Ramos (cell line): ENCODE results near the gene NAALAD2.
"Not testable (repeated sequence)": the region's sequence is repeated elsewhere in the genome, so short reads cannot be mapped to it uniquely, and the experiment has no call there.

ENCODE experiments used
- in situ Hi-C: fragments of 300-500 bp; cut with MboI; formaldehyde crosslinking; loops from one replicate; pipeline ENCODE4 v1.14.3; 2022; ENCODE audit warnings: low sequenced_read_pairs; ENCODE audit not compliant: unreplicated experiment

The NAALAD2 gene

DNA sequence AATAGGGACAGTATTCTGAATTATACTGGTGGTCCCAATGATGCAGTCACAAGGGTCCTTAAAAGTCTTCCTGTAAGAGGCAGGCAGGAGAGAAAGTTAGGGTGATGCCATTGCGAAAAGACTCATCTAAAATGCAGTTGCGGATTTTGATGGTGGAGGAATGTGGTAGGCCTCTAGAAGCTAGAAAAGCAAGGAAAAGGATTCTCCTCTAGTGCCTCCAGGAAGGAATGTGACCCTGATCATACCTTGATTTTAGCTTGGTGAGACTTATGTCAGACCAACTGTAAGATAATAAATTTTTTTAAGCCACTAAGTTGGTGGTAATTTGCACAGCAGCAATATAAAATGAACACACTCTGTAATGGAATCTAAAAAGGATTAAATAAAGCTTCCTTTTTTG, 54.5 kb downstream of the NAALAD2 start:
- in situ Hi-C loops: no loop called here

DNA sequence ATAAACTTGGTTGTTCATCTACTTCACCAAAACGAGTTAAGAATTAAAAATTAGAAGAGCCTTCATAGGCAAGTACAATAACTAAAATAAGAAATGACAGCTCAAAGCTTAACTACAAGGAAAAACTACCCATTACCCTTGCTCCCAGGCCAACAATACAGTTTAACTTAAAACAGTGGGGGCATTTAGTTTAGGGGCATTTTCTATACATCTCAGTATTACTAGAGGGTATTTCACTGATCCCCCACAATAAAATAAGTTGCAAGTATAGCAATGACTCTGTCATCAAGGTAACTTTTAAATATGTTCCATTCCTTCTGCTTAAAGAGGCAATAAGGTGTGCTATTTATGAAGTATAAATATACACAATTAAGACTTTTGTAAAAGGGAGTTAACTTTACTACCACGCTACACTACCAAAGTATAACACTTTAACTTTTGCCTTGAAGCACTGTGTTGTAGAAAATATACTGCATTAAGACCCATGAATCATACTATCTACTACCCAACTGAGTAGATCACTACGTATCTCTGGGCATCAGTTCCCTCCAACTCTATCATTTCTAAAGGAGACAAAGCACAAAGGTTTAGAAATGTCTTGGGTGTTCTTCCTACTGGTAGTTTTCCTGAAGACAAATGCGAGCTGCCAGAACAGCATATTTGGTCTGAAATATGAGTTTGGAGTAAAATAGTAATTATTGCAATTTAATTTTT, 58.6 kb downstream of the NAALAD2 start:
- in situ Hi-C loops: no loop called here

DNA sequence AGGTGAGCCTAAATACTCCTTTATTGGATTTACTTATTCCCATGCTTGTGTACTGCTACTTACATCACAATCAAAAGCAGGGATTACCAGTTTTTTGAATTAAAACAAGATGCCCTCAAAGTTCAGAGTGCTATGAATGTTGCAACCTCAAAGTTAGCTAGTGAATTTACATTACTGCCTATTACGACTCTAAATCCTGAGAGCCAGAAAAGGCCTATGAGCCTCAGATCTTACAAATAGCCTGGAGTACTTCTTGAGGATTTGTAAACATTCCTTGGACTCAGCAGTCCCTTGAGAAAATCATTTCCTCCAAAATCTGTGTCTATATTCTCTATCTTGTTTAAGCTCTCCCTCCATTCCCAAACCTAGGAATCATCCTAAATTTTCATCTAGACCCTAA, 62.9 kb downstream of the NAALAD2 start:
- in situ Hi-C loops: no loop called here

DNA sequence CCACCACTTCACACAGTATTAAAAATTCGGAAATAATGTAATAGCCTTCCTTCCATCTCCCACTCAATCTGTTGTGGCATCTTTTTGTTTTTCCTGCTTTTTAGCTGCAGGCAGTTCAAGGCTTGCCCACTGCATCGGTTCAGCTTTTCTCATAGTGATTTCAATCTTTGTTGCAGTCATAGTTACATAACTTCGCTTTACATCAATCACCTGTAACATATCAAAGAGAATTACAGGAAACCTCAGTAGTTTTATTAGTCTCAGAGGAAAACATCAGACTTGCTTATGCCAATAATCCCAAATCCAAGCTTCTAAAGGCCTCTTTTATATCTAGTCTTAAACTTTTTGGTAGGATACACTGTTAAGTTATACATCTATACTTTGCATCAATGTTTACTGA, 67.9 kb downstream of the NAALAD2 start:
- in situ Hi-C loops: no loop called here

DNA sequence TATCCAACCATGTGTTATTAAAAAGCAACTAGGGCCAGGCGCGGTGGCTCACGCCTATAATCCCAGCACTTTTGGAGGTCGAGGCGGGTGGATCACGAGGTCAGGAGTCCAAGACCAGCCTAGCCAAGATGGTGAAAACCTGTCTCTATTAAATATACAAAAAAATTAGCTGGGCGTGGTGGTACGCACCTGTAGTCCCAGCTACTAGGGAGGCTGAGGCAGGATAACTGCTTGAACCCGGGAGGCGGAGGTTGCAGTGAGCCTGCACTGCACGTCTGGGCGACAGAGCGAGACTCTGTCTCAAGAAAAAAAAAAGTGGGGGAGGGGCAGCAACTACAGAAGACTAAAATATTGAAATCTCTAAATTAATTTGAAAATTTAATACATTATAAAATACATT, 69.9 kb downstream of the NAALAD2 start:
- in situ Hi-C loops: no loop called here

DNA sequence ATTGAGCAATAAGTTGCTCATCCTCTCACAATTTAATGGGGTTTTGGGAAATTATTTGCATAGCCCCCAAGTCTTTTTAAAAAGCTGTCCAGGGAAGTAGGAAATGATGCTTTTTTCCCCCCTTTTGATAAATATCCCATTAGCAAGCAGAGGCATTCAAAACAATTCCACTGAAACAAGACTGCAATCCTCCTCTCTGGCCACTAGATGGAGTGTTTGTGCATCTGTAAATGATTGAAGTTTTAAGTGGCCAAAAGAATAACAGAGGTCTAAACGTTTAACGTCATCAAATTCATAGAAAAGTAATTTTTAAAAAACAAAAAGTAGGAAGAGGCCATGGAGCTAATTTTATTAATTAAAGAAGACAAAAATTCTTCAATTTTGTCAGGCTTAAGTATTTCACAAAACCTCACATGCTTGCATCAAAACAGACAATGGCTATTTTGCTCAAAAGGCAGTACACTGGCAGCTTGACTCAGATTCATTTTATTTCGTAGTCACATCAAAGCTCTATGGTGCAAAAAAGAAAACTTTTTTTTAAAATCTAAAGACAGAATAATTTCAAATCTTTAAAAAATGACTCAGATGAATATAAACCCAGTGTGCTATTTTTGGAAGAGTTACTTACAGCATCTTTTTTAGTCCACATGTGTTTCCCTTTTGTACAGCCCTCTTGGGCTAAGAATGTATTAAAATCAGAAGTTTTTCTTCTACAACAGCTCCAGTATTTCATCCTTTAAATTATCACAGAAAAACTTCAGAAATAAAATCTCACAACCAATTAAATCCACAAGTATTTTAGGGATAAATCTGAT, 70.6 kb downstream of the NAALAD2 start:
- in situ Hi-C loops: no loop called here

DNA sequence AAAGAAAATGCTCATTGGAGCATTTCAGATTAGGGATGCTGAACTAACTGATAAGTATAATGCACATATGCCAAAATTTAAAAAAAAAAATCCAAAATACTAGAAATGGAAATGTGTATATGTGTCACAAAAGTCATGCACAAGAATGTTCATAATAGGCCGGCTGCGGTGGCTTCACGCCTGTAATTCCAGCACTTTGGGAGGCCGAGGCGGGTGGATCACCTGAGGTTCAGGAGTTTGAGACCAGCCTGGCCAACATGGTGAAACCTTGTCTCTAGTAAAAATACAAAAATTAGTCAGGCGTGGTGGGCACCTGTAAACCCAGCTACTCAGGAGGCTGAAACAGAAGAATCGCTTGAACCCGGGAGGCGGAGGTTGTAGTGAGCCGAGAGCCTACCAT, 73.5 kb downstream of the NAALAD2 start:
- in situ Hi-C loops: not testable (repeated sequence)

DNA sequence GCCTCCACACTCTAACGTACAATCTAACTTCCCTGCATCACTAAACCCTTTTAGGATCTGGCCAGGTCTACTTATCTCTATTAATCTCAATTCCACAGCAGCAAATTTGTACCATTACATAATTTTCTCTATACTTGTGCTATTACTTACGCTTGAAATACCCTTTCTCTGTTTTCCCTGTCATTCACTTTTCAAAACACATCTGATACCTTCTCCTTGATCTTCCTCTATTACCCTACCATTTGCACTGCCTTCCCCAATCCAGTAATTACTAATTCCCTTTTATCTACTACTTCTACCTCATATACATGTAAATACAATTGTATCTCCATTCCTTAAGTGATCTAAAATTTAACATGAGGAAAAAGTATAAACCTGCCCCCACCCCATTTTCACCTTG, 74.4 kb downstream of the NAALAD2 start:
- in situ Hi-C loops: no loop called here

DNA sequence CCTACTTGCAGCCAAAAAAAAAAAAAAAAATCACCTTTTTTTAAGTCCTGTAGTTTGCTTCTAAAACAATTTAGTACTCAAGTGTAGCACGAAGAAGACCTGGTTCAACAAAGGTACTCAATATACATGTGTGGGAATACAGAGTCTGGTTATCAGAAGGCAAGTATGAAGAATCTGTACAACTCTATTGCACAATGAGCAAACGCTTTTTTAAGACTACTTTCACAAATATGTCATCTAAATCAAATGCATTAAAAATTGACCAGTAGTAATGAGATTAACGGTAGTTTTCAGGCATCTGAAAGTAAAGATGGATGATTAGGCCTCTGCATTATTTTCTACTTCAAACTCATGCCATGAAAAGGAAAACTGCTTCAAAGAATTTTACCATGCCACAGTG, 78.9 kb downstream of the NAALAD2 start:
- in situ Hi-C loops: no loop called here

DNA sequence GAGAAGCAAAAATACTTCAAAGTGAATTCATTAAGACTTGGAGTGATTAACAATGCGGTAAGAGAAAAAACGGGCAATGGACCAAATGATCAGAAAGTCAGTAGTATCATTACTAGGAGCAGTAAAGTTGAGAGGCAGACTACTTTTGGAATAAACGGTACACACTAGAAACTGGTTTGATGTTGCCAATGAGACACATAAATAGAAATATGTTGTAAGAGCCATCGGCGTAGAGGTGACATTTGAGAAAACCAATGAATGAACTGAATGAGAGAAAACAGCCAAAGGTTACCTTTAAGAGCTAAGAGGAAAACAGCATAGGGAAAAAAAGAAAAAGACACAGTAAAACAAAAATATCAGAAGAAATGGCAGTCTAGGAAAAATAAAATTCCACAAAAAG, 82.1 kb downstream of the NAALAD2 start:
- in situ Hi-C loops: no loop called here

DNA sequence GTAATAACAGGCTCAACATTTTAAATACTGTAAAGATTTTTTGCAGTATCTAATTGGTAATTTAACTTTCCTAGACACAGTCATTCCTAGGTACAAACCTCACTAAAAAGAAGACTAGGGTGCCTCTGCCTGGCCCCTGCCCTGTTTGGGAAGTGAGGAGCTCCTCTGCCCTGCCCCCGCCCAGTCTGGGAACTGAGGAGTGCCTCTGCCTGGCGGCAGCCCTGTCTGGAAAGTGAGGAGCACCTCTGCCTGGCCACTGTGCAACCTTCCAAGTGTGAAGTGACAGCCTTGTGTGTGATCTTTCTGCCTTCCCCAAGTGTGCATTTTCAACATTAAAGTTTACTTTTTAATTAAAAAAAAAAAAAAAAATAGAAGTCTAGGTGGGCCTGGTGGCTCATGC, 84.1 kb downstream of the NAALAD2 start:
- in situ Hi-C loops: no loop called here

DNA sequence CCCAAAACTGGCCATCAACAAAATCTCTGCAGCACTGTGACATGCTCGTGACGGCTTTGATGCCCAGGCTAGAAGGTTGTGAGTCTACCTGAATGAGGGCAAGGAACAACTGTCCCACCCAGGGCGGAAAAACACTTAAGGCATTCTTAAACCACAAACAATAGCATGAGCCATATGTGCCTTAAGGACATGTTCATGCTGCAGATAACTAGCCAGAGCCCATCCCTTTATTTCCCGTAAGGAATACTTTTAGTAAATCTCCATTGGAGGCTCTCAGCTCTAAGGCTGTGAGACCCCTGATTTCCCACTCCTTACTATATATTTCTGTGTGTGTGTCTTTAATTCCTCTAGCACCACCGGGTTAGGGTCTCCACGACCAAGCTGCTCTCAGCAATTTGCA, 85.0 kb downstream of the NAALAD2 start:
- in situ Hi-C loops: no loop called here

DNA sequence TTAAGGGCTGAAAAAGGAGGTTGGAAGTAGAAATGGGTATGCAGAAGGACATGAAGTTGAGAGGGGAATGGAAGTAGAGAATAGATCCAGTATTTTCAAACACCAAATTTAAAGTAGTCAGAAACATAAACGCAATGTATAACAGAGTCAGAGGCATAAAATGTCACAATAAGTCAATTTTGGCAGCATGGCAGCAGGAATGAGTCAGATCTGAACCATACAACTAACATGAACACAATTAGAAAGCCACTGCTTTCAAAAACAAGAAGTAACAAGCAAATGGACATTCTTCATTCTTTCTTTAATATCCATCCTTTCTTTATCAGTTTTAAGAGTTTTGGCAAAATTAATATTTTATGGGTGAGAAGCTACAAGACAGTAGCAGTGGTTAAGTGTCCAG, 85.9 kb downstream of the NAALAD2 start:
- in situ Hi-C loops: no loop called here

DNA sequence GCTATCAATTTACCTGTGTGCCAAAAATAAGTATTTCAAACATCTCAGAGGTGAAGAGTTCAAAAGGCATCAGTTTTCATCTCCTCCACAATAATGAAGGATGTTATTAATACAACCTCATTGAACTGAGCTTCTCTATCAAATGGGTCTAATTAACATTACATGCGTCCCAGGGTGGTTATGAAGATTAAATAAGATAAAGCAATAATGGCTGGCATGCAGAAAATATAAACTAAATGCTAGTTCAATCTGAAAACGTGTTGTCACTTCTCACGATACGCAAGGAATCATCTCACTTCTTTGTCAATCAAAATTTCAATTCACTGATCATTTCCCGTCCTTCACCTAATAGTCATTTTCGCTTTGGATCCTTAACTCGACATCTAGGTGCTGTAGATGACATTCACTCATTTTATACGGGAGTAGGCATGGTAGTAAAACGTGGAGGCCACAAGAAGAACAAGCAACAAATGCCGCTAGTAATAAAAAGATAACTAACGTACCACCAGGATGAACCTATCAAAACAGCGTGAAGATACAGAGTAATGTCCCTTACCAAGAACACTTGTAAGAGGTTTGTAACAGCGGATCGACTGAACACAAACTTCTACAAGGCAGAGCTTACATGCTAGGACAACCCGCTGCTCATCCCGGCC, 87.5 kb downstream of the NAALAD2 start:
- in situ Hi-C loops: no loop called here

DNA sequence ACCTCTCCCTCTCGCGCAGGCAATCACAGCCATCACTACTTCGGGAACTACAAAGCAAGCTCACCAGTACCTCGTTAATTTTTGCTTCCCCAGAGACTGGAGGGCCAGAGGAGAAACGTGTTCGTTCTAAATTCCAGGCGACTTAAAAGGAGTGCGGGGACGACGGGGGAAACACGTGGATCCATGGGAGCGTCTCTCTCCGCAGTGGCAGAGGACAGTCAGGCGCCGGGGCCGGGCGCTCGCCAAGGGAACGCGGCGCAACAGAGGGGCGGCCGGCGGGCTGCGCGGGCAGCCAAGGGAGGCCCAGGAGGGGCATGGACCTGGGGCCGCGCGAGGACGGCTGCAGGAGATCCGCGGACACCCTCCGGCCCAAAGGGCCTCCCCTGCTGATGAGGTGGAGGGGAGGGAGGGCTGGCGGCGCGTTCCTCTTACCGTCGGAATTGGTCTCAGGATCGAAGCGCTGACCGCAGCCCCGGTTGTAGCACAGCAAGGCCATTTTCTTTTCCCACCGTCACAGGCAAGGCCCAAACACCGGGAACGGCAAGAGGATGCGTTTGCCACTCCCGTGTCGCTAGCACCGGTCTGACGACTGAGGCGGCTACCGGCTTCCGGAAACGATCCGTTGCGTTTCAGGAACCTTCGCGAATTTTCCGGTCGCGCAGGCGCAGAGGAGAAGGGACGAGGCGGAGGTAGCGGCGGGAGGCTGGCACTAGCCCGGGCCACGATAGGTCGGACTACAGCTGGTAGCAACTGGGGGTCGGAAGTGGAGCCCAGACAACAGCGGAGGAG, 88.2 kb downstream of the NAALAD2 start, which contains the start of gene CHORDC1:
Gene CHORDC1 (minus strand): TSS at position 591 of the 789 bp plus-strand sequence. CDS start 95 bp downstream, at position 496.
- in situ Hi-C loops: no loop called here

DNA sequence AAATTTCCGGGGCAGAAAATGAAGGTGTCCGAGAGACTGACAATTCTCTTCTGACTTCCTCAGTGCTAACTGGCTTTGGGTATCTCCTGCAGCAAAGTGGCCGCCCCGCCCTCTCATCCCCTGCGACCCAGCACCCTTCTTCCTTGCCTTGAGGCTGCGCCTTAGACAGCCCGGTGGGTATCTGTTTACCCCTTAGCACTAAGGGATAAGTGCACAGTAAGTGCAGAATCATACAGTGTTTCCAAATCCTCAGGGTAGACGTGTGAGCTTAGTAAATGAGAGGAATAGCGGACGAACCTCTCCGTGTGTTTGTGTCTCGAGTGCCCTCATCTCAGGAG, 88.8 kb downstream of the NAALAD2 start:
- in situ Hi-C loops: no loop called here

DNA sequence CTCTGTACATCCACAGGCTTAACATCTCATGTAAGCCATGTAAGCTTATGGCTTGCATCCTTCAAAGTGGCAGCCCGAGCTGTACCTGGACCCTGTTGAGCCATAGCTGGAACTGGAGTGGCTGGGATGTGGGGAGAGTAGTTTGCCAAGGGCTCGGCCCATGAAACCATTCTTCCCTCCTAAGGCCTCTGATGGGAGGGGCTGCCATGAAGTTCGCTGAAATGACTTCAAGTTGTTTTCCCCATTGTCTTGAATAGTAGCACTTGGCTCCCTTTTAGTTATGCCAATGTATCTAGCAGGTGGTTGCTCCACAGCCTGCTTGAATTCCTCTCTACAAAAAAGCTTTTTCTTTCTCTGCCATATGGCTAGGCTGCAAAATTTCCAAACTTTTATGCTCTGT, 93.6 kb downstream of the NAALAD2 start:
- in situ Hi-C loops: no loop called here

DNA sequence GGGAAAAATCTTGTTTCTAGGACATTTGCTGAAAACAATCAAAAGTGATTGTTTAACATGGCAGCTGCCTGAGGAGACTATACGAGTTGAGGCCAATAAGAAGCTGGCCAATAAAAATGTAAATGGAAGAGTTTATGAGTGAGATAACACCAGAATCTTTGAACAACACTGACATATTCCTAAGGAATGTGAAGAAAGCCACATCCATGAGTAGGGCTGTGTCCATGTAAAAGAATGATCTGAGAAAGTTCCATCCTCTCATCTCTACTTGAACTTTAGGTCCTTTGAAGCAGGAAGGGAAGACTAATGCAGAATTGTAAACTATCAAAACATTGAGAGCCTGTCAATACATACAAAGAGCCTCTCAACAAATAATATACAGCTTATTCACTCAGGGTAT, 95.3 kb downstream of the NAALAD2 start:
- in situ Hi-C loops: no loop called here

DNA sequence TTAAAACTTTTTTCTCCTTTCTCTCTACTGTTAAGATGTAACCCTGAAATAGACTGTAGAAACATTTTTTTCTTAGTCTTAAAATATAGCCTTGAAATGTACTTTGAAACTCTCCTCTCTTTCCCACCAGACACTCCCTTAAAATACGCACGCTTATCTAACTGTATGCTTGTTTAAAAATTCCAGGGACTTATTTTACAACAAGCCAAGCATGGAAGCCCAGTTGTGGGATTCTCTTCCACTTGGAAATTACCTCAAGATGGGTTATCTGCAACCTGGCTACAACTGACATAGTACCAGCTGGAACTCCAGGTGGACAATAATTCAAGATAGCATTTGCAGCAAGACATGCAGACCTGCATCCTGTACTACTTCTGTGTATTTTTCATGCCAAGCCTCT, 100.5 kb downstream of the NAALAD2 start:
- in situ Hi-C loops: no loop called here

DNA sequence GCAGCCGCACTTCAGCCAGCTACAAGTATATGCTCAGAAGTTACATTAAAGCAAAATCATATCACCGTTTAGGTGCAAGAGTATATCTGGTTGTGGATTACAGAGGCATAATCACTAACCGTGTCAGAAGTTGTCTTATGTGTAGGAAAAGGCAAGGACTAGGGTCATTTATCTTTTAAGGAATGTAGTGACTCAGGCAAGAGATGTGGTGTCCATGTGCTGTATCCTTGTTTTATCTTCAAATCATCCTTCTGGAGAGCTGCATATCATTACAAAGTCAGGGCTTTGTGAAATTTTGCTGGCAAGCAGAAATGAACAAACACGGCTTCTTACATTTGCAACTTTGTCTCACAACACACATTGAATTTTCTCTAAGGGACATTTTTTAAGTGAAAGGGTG, 101.1 kb downstream of the NAALAD2 start:
- in situ Hi-C loops: no loop called here

DNA sequence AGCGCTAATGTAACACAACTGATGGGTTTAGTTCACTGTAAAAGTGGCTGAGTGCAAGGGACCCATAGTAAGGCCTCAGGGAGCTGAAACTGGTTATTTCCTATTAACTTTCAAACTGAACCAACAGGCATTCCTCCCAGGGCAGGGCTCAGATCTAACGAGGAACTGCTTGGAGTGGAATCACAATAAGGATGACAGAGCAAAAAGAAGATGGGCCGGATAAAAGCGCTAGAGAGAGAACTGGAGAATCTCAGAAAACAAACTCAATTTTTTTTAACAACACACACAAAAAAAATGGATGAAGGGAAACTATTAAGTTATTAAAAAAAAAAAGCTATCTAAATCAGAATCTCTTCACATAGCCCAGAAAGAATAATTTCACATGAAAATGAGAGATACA, 102.5 kb downstream of the NAALAD2 start:
- in situ Hi-C loops: no loop called here
